HEK293 (cell line): ENCODE measurements around the gene OR8J3.

Source experiments
- CTCF ChIA-PET: fragments of 350-600 bp; formaldehyde crosslinking; extraction: SDS; loops from one replicate; lab custom pipeline; 2021; ENCODE audit warnings: antibody characterized with exemption; lab: Yijun Ruan, JAX
- POLR2A ChIA-PET: fragments of 300-600 bp; formaldehyde crosslinking; extraction: SDS; loops from one replicate; lab custom pipeline; 2020; ENCODE audit warnings: antibody characterized with exemption, inconsistent platforms; lab: Yijun Ruan, JAX
- H3K27ac ChIP-seq: fragments of 200-500 bp; sonication (Bioruptor generic); 2 replicates; pipeline ENCODE4 v1.5.1; 2014; ENCODE audit warnings: low read depth, low read length, control low read depth, inconsistent platforms; ENCODE audit errors: extremely low read depth
- H3K36me3 ChIP-seq, 2 experiments: fragments of 200-500 bp in 1 of 2; sonication (Bioruptor generic) in 1 of 2; 1 replicate in 1 of 2; 2 replicates in 1 of 2; pipeline ENCODE4 v1.5.1; 2014 to 2017; ENCODE audit warnings: inconsistent platforms in 2 of 2, low read length in 2 of 2; ENCODE audit not compliant: control insufficient read depth in 2 of 2, insufficient read depth in 1 of 2
- H3K4me1 ChIP-seq: fragments of 200-500 bp; sonication (Bioruptor generic); 2 replicates; pipeline ENCODE4 v1.5.1; 2014; ENCODE audit warnings: mild to moderate bottlenecking, low read length, inconsistent platforms; ENCODE audit not compliant: control insufficient read depth, insufficient read depth
- H3K4me3 ChIP-seq: 2 replicates; pipeline ENCODE4 v1.5.1; 2011; ENCODE audit warnings: low read depth, mild to moderate bottlenecking, control low read depth, low read length, moderate library complexity
- H3K9me3 ChIP-seq: fragments of 200-500 bp; sonication (Bioruptor generic); 2 replicates; pipeline ENCODE4 v1.5.1; 2014; ENCODE audit warnings: low read depth, low read length, inconsistent platforms; ENCODE audit not compliant: control insufficient read depth, insufficient read depth
- KLF16 ChIP-seq: fragments of 450-650 bp; formaldehyde crosslinking; IDR thresholded peaks from 2 replicates; pipeline ENCODE4 v1.5.1; 2017; ENCODE audit warnings: missing biosample characterization, missing genetic modification characterization
- KLF17 ChIP-seq: fragments of 450-650 bp; formaldehyde crosslinking; IDR thresholded peaks from 2 replicates; pipeline ENCODE4 v1.5.1; 2016; ENCODE audit warnings: missing biosample characterization, missing genetic modification characterization
- YY1 ChIP-seq: fragments of 450-650 bp; formaldehyde crosslinking; IDR thresholded peaks from 2 replicates; pipeline ENCODE4 v1.5.1; 2018; ENCODE audit warnings: missing biosample characterization, missing genetic modification characterization
- ZBTB21 ChIP-seq: fragments of 450-650 bp; formaldehyde crosslinking; IDR thresholded peaks from 2 replicates; pipeline ENCODE4 v1.5.1; 2017; ENCODE audit warnings: missing biosample characterization, missing genetic modification characterization
- ZBTB48 ChIP-seq: fragments of 450-650 bp; formaldehyde crosslinking; IDR thresholded peaks from 2 replicates; pipeline ENCODE4 v1.5.1; 2016; ENCODE audit warnings: missing biosample characterization, missing genetic modification characterization
- ZNF121 ChIP-seq: fragments of 450-650 bp; formaldehyde crosslinking; IDR thresholded peaks from 2 replicates; pipeline ENCODE4 v1.5.1; 2016; ENCODE audit warnings: missing biosample characterization, missing genetic modification characterization
- ZNF169 ChIP-seq: fragments of 450-650 bp; formaldehyde crosslinking; IDR thresholded peaks from 2 replicates; pipeline ENCODE4 v1.5.1; 2016; ENCODE audit warnings: missing biosample characterization, missing genetic modification characterization
- ZNF2 ChIP-seq: fragments of 450-650 bp; formaldehyde crosslinking; IDR thresholded peaks from 2 replicates; pipeline ENCODE4 v1.5.1; 2016; ENCODE audit warnings: missing biosample characterization, missing genetic modification characterization
- ZNF239 ChIP-seq: fragments of 450-650 bp; formaldehyde crosslinking; IDR thresholded peaks from 2 replicates; pipeline ENCODE4 v1.5.1; 2016; ENCODE audit warnings: missing biosample characterization, missing genetic modification characterization
- ZNF248 ChIP-seq: fragments of 450-650 bp; formaldehyde crosslinking; IDR thresholded peaks from 2 replicates; pipeline ENCODE4 v1.5.1; 2017; ENCODE audit warnings: missing biosample characterization, missing genetic modification characterization
- ZNF350 ChIP-seq: fragments of 450-650 bp; formaldehyde crosslinking; IDR thresholded peaks from 2 replicates; pipeline ENCODE4 v1.5.0; 2017; ENCODE audit warnings: missing biosample characterization, mild to moderate bottlenecking, missing genetic modification characterization
- ZNF433 ChIP-seq: fragments of 450-650 bp; formaldehyde crosslinking; IDR thresholded peaks from 2 replicates; pipeline ENCODE4 v1.5.1; 2016; ENCODE audit warnings: missing biosample characterization, missing genetic modification characterization, low read depth
- ZNF488 ChIP-seq: fragments of 450-650 bp; formaldehyde crosslinking; IDR thresholded peaks from 2 replicates; pipeline ENCODE4 v1.5.1; 2016; ENCODE audit warnings: missing biosample characterization, missing genetic modification characterization
- ZNF510 ChIP-seq: fragments of 450-650 bp; formaldehyde crosslinking; IDR thresholded peaks from 2 replicates; pipeline ENCODE4 v1.5.1; 2018; ENCODE audit warnings: mild to moderate bottlenecking, missing genetic modification characterization, missing biosample characterization; ENCODE audit not compliant: insufficient replicate concordance
- ZNF514 ChIP-seq: fragments of 450-650 bp; formaldehyde crosslinking; IDR thresholded peaks from 2 replicates; pipeline ENCODE4 v1.5.1; 2016; ENCODE audit warnings: missing biosample characterization, missing genetic modification characterization
- ZNF580 ChIP-seq: fragments of 450-650 bp; formaldehyde crosslinking; IDR thresholded peaks from 2 replicates; pipeline ENCODE4 v1.5.1; 2016; ENCODE audit warnings: missing biosample characterization, missing genetic modification characterization
- ZNF610 ChIP-seq: fragments of 450-650 bp; formaldehyde crosslinking; IDR thresholded peaks from 2 replicates; pipeline ENCODE4 v1.5.1; 2016; ENCODE audit warnings: missing biosample characterization, missing genetic modification characterization, borderline replicate concordance
- ZNF623 ChIP-seq: fragments of 450-650 bp; formaldehyde crosslinking; IDR thresholded peaks from 2 replicates; pipeline ENCODE4 v1.5.1; 2016; ENCODE audit warnings: missing biosample characterization, missing genetic modification characterization
- ZNF626 ChIP-seq: fragments of 450-650 bp; sonication (Bioruptor Pico); formaldehyde crosslinking; IDR thresholded peaks from 2 replicates; pipeline ENCODE4 v1.5.1; 2018; ENCODE audit warnings: missing biosample characterization, missing genetic modification characterization, inconsistent platforms
- ZNF830 ChIP-seq: fragments of 450-650 bp; IDR thresholded peaks from 2 replicates; pipeline ENCODE4 v1.5.0; 2018; ENCODE audit warnings: missing biosample characterization, missing genetic modification characterization, low read depth, mild to moderate bottlenecking, moderate library complexity
- ZNF837 ChIP-seq: fragments of 450-650 bp; formaldehyde crosslinking; IDR thresholded peaks from 2 replicates; pipeline ENCODE4 v1.5.1; 2016; ENCODE audit warnings: missing biosample characterization, missing genetic modification characterization
- ZNF843 ChIP-seq: fragments of 450-650 bp; formaldehyde crosslinking; IDR thresholded peaks from 2 replicates; pipeline ENCODE4 v1.5.1; 2016; ENCODE audit warnings: missing biosample characterization, missing genetic modification characterization
- ZSCAN30 ChIP-seq: fragments of 450-650 bp; IDR thresholded peaks from 2 replicates; pipeline ENCODE4 v1.5.1; 2018; ENCODE audit warnings: missing biosample characterization, mild to moderate bottlenecking, missing genetic modification characterization, moderate library complexity
- TF ChIP-seq, protein P1 (sequence below): fragments of 450-650 bp; formaldehyde crosslinking; conservative IDR thresholded peaks from 2 replicates; pipeline ENCODE4 v1.5.1; 2016; ENCODE audit warnings: low read depth, missing biosample characterization, missing genetic modification characterization
- TF ChIP-seq, protein P2 (sequence below): sonication (generic); formaldehyde crosslinking; IDR thresholded peaks from 2 replicates; pipeline ENCODE4 v1.8.1; 2022; ENCODE audit warnings: mild to moderate bottlenecking, moderate library complexity, missing genetic modification reagents
- TF ChIP-seq, protein P3 (sequence below): fragments of 450-650 bp; formaldehyde crosslinking; IDR thresholded peaks from 2 replicates; pipeline ENCODE4 v1.5.1; 2016; ENCODE audit warnings: missing biosample characterization, missing genetic modification characterization
- TF ChIP-seq, protein P4 (sequence below): fragments of 450-650 bp; formaldehyde crosslinking; IDR thresholded peaks from 2 replicates; pipeline ENCODE4 v1.5.1; 2016; ENCODE audit warnings: missing biosample characterization, missing genetic modification characterization

The OR8J3 gene

DNA sequence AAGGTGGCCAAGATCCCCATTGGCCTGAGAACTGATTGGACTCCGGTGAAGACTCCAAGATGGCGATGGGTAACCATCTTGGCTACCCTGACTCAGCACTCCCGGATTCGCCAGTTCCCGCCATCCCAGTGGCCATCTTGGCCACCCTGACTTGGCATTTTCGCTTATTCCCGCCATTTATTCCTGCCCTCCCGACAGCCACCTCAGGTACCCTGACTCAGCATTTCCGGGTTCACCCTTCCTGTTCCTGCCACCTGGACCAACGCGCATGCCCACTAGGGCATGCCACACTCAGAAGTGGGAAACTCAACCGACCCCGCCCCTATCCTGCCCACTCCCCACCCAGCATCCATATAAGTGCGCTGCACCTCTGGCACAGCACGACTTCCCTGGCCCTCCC is 12.3 kb upstream of the OR8J3 start:
- H3K9me3 ChIP-seq, result no peaks in the 10 kb centered on the region
- H3K27ac ChIP-seq, result no peak overlapping the region
- H3K4me3 ChIP-seq, result no peak overlapping the region
- TF ChIP-seq ZNF510 (tag by site-specific recombination) (no peak), ZNF610 (no peak), ZNF239 (tag by site-specific recombination) (no peak), ZNF837 (tag by site-specific recombination) (no peak), ZBTB21 (no peak), ZNF626 (tag by site-specific recombination) (no peak), ZNF350 (tag by site-specific recombination) (no peak), ZNF580 (no peak), ZNF2 (tag by site-specific recombination) (no peak), ZNF169 (tag by site-specific recombination) (no peak), ZBTB48 (tag by site-specific recombination) (no peak), YY1 (tag by site-specific recombination) (no peak), ZNF248 (tag by site-specific recombination) (no peak), KLF17 (no peak), ZNF830 (no peak)
- TF ChIP-seq, protein P1, sequence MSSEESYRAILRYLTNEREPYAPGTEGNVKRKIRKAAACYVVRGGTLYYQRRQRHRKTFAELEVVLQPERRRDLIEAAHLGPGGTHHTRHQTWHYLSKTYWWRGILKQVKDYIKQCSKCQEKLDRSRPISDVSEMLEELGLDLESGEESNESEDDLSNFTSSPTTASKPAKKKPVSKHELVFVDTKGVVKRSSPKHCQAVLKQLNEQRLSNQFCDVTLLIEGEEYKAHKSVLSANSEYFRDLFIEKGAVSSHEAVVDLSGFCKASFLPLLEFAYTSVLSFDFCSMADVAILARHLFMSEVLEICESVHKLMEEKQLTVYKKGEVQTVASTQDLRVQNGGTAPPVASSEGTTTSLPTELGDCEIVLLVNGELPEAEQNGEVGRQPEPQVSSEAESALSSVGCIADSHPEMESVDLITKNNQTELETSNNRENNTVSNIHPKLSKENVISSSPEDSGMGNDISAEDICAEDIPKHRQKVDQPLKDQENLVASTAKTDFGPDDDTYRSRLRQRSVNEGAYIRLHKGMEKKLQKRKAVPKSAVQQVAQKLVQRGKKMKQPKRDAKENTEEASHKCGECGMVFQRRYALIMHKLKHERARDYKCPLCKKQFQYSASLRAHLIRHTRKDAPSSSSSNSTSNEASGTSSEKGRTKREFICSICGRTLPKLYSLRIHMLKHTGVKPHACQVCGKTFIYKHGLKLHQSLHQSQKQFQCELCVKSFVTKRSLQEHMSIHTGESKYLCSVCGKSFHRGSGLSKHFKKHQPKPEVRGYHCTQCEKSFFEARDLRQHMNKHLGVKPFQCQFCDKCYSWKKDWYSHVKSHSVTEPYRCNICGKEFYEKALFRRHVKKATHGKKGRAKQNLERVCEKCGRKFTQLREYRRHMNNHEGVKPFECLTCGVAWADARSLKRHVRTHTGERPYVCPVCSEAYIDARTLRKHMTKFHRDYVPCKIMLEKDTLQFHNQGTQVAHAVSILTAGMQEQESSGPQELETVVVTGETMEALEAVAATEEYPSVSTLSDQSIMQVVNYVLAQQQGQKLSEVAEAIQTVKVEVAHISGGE, result no peak
- TF ChIP-seq, protein P2, sequence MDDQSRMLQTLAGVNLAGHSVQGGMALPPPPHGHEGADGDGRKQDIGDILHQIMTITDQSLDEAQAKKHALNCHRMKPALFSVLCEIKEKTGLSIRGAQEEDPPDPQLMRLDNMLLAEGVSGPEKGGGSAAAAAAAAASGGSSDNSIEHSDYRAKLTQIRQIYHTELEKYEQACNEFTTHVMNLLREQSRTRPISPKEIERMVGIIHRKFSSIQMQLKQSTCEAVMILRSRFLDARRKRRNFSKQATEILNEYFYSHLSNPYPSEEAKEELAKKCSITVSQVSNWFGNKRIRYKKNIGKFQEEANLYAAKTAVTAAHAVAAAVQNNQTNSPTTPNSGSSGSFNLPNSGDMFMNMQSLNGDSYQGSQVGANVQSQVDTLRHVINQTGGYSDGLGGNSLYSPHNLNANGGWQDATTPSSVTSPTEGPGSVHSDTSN (CRISPR knock-in tag), result no peak
- TF ChIP-seq, protein P3, sequence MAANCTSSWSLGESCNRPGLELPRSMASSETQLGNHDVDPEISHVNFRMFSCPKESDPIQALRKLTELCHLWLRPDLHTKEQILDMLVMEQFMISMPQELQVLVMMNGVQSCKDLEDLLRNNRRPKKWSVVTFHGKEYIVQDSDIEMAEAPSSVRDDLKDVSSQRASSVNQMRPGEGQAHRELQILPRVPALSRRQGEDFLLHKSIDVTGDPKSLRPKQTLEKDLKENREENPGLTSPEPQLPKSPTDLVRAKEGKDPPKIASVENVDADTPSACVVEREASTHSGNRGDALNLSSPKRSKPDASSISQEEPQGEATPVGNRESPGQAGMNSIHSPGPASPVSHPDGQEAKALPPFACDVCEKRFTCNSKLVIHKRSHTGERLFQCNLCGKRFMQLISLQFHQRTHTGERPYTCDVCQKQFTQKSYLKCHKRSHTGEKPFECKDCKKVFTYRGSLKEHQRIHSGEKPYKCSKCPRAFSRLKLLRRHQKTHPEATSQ (tag by site-specific recombination), result no peak
- CTCF ChIA-PET, result no interaction called here
- POLR2A ChIA-PET, result no interaction called here
- no peaks in the 10 kb centered on the region for H3K4me1 ChIP-seq
- no peaks in the 10 kb centered on the region for H3K36me3 ChIP-seq

GRCh38 chr11:56151376-56151775 is 11.4 kb upstream of the OR8J3 start:
- POLR2A ChIA-PET, result no interaction called here
- no peak for TF ChIP-seq ZNF843 (tag by site-specific recombination)
- no peak for TF ChIP-seq ZSCAN30 (tag by site-specific recombination)
- no peak for TF ChIP-seq ZNF514
- TF ChIP-seq, protein P4, sequence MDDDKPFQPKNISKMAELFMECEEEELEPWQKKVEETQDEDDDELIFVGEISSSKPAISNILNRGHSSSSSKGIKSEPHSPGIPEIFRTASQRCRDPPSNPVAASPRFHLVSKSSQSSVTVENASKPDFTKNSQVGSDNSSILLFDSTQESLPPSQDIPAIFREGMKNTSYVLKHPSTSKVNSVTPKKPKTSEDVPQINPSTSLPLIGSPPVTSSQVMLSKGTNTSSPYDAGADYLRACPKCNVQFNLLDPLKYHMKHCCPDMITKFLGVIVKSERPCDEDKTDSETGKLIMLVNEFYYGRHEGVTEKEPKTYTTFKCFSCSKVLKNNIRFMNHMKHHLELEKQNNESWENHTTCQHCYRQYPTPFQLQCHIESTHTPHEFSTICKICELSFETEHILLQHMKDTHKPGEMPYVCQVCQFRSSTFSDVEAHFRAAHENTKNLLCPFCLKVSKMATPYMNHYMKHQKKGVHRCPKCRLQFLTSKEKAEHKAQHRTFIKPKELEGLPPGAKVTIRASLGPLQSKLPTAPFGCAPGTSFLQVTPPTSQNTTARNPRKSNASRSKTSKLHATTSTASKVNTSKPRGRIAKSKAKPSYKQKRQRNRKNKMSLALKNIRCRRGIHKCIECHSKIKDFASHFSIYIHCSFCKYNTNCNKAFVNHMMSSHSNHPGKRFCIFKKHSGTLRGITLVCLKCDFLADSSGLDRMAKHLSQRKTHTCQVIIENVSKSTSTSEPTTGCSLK (tag by site-specific recombination), result no peak
- TF ChIP-seq ZNF488 (tag by site-specific recombination), result no peak
- TF ChIP-seq KLF16 (tag by site-specific recombination), result no peak
- no peak for TF ChIP-seq ZNF433
- no peak for TF ChIP-seq ZNF626 (tag by site-specific recombination)
- TF ChIP-seq ZNF121 (tag by site-specific recombination), result no peak
- TF ChIP-seq ZNF623 (tag by site-specific recombination), result no peak
- TF ChIP-seq ZNF510 (tag by site-specific recombination), result no peak

More at GRCh38 chr11:56151376-56151775, 11.4 kb upstream of the OR8J3 start:
- CTCF ChIA-PET, result no interaction called here
- H3K4me1 ChIP-seq, result no peaks in the 10 kb centered on the region
- no peak overlapping the region for H3K27ac ChIP-seq
- no peaks in the 10 kb centered on the region for H3K9me3 ChIP-seq
- no peak overlapping the region for H3K4me3 ChIP-seq
- no peaks in the 10 kb centered on the region for H3K36me3 ChIP-seq
